ENCODE measurements around the gene TCHP. TPM values are rescaled to one million over a fixed set of nuclear protein-coding genes. Genes with fewer than 3 reads are reported as not detected.

The TCHP gene
- total RNA-seq, 1 donor from 2014 or later, result 9.8 TPM

DNA sequence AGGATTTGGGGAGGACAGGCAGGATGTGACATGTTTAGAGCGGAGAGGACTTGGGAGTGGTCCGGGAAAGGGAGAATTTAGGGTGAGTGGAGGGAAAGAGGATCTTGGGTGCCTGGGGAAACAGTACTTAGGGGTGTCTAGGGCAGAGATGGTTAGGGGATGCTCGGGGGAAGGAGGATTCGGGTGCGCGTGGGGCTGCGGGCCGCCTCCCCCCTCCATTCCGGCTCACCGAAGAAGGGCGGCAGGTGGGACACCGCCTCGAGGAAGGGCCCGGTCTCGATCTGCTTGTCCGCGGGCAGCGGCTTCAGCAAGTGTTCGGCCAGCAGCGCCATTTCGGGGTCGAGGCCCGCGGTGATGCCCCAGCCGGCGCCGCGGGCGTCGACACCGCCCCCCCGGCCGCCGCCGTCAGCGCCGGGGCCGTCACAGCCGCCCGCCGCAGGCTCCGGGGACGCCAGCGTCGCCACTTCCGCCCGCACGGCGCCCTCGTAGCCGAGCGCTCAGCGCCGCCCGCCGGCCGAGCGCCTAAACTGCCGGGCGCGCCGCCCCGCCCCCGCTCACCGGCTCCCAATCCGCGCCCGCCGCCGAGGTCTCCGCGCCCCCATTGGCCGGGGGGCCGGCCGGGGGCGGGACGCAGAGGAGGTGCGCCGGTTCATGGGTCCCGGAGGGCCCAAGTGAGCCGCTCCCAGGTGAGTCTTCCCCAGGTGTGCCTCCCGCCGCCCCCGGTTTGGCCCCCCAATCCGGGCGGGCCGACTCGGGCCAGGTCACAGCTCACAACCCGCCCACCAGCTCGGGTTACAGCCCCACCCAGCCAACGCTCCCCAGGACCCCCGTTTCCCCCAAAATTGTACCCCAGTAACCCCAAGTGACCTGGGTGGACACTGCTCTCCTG lies 19.8 kb upstream of the TCHP start, which contains the start of gene GLTP:
Gene GLTP (minus strand): TSS at position 499 of the 889 bp plus-strand sequence. CDS start 167 bp downstream, at position 332.
- Mint-ChIP-seq H3K36me3 (ENCODE audit: low read depth) (no peaks in the 10 kb centered on the region), H3K27ac (ENCODE audit: unreplicated experiment) (peak within 1 kb of the TSS; percentile 76), H3K4me1 (ENCODE audit: low read depth) (peaks cover 43% of the 10 kb centered on the region), H3K27me3 (ENCODE audit: low read depth) (no peaks in the 10 kb centered on the region), H3K4me3 (ENCODE audit: unreplicated experiment) (peak within 1 kb of the TSS; percentile 100), H3K9me3 (ENCODE audit: low read depth) (no peaks in the 10 kb centered on the region)
- no peak for DNase-seq (ENCODE audit: low spot score)
- TF ChIP-seq, protein P1, sequence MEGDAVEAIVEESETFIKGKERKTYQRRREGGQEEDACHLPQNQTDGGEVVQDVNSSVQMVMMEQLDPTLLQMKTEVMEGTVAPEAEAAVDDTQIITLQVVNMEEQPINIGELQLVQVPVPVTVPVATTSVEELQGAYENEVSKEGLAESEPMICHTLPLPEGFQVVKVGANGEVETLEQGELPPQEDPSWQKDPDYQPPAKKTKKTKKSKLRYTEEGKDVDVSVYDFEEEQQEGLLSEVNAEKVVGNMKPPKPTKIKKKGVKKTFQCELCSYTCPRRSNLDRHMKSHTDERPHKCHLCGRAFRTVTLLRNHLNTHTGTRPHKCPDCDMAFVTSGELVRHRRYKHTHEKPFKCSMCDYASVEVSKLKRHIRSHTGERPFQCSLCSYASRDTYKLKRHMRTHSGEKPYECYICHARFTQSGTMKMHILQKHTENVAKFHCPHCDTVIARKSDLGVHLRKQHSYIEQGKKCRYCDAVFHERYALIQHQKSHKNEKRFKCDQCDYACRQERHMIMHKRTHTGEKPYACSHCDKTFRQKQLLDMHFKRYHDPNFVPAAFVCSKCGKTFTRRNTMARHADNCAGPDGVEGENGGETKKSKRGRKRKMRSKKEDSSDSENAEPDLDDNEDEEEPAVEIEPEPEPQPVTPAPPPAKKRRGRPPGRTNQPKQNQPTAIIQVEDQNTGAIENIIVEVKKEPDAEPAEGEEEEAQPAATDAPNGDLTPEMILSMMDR (IDR thresholded peaks at IDR 0.05), result peak; percentile 76

DNA sequence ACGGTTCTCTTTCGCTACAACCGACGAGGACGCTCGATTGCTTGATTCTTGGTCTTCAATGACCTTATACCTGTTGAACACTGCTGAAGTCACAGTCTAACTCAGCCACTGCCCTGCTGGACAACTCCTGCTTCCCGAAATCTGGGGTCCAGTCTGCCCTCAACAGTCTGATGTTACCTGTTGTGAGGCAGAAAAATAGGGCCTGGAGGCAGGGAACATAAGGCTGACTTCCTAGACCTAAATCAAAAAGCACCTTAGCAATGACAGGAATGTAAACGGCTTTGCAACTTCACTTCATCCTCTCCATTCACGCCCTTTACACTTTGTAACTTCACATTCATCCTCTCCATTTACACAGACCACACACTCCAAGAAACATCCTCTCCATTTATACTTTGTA lies 19.1 kb upstream of the TCHP start:
- peak overlapping the region; percentile 76 for H3K27ac Mint-ChIP-seq (ENCODE audit: unreplicated experiment)
- peak overlapping the region; percentile 83 for H3K4me3 Mint-ChIP-seq (ENCODE audit: unreplicated experiment)
- H3K27me3 Mint-ChIP-seq (ENCODE audit: low read depth), result no peaks in the 10 kb centered on the region
- DNase-seq (ENCODE audit: low spot score), result no peak
- peaks cover 38% of the 10 kb centered on the region for H3K4me1 Mint-ChIP-seq (ENCODE audit: low read depth)
- H3K9me3 Mint-ChIP-seq (ENCODE audit: low read depth), result no peaks in the 10 kb centered on the region
- TF ChIP-seq, protein P1 (IDR thresholded peaks at IDR 0.05), result no peak
- no peaks in the 10 kb centered on the region for H3K36me3 Mint-ChIP-seq (ENCODE audit: low read depth)

DNA sequence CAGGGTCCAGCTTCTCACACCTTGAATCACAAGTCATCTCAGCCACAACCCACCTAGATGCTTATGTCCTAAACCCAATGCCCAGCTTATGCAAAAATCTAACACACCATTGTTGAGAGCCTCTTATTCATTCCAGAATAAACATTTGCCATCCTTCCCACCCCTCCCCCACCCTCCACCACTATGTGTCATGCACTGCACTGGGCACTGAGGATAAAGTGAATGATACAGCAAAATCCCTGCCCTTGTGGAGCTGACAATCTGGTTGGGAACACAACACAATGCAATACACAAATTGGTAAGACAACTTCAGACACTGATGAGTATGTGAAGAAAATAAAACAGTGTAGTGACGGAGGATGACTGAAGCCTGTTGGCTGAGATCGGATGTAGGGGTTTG lies 18.3 kb upstream of the TCHP start:
- no peak overlapping the region for H3K27ac Mint-ChIP-seq (ENCODE audit: unreplicated experiment)

DNA sequence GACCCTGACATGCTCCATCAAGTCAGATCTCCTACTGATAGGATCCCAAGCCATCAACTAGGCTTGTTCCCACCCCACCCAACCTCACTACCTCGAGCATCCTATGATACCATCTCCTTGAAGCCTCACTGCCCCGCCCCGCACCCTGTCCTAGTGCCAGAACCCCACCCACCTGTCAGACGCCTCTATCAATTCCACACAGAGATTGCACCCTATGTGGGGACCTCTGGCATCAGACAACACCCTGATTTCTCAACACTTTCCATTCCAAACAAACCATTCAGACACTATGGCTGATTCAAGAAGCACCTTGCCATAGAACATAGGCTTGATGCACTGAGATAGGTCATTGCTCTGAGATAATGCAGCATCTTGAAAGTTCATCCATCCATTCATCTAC lies 16.6 kb upstream of the TCHP start:
- Mint-ChIP-seq H3K27ac (ENCODE audit: unreplicated experiment) (no peak overlapping the region), H3K9me3 (ENCODE audit: low read depth) (no peaks in the 10 kb centered on the region), H3K36me3 (ENCODE audit: low read depth) (no peaks in the 10 kb centered on the region), H3K4me3 (ENCODE audit: unreplicated experiment) (no peak overlapping the region), H3K4me1 (ENCODE audit: low read depth) (peaks cover 30% of the 10 kb centered on the region), H3K27me3 (ENCODE audit: low read depth) (no peaks in the 10 kb centered on the region)
- no peak for DNase-seq (ENCODE audit: low spot score)
- TF ChIP-seq, protein P1 (IDR thresholded peaks at IDR 0.05), result no peak

More for the DNA sequence above, 18.3 kb upstream of the TCHP start:
- DNase-seq (ENCODE audit: low spot score), result no peak
- Mint-ChIP-seq H3K27me3 (ENCODE audit: low read depth) (no peaks in the 10 kb centered on the region), H3K4me1 (ENCODE audit: low read depth) (peaks cover 38% of the 10 kb centered on the region), H3K36me3 (ENCODE audit: low read depth) (no peaks in the 10 kb centered on the region), H3K4me3 (ENCODE audit: unreplicated experiment) (no peak overlapping the region), H3K9me3 (ENCODE audit: low read depth) (no peaks in the 10 kb centered on the region)
- TF ChIP-seq, protein P1 (IDR thresholded peaks at IDR 0.05), result no peak

DNA sequence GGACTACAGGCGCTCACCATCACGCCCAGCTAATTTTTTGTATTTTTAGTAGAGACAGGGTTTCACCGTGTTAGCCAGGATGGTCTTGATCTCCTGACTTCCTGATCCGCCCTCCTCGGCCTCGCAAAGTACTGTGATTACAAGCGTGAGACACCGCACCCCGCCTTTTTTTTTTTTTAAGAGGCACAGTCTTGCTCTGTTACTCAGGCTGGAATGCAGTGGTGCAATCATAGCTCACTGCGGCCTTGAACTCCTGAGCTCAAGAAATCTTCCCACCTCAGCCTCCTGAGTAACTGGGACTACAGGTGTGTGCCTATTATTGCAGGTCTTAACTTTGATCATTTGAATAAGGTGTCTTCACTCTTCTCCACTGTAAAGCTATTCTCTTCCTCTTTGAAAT lies 14.5 kb upstream of the TCHP start:
- DNase-seq (ENCODE audit: low spot score), result no peak
- peaks cover 30% of the 10 kb centered on the region for H3K4me1 Mint-ChIP-seq (ENCODE audit: low read depth)
- TF ChIP-seq, protein P1 (IDR thresholded peaks at IDR 0.05), result no peak
- no peaks in the 10 kb centered on the region for H3K9me3 Mint-ChIP-seq (ENCODE audit: low read depth)
- H3K4me3 Mint-ChIP-seq (ENCODE audit: unreplicated experiment), result no peak overlapping the region
- no peaks in the 10 kb centered on the region for H3K36me3 Mint-ChIP-seq (ENCODE audit: low read depth)
- H3K27ac Mint-ChIP-seq (ENCODE audit: unreplicated experiment), result no peak overlapping the region
- no peaks in the 10 kb centered on the region for H3K27me3 Mint-ChIP-seq (ENCODE audit: low read depth)

Measured in chondrocyte (in vitro differentiated cells).